AG09319 (cell line): ENCODE results near the gene PARK7.
"Not testable (repeated sequence)": the region's sequence is repeated elsewhere in the genome, so short reads cannot be mapped to it uniquely, and the experiment has no call there.

Experiments
- DNase-seq: peaks from one replicate; pipeline ENCODE4 v3.0.0-alpha.2; 2010; ENCODE audit warnings: low read depth; ENCODE audit errors: extremely low read depth
- TF ChIP-seq, protein P1 (sequence below): IDR thresholded peaks from 2 replicates; pipeline ENCODE4 v1.5.1; 2011; ENCODE audit warnings: low read depth, mild to moderate bottlenecking, inconsistent platforms, low read length, moderate library complexity

Gene PARK7

GRCh38 chr1:7962014-7962335 is 464 bp downstream of the PARK7 start:
- TF ChIP-seq, protein P1, sequence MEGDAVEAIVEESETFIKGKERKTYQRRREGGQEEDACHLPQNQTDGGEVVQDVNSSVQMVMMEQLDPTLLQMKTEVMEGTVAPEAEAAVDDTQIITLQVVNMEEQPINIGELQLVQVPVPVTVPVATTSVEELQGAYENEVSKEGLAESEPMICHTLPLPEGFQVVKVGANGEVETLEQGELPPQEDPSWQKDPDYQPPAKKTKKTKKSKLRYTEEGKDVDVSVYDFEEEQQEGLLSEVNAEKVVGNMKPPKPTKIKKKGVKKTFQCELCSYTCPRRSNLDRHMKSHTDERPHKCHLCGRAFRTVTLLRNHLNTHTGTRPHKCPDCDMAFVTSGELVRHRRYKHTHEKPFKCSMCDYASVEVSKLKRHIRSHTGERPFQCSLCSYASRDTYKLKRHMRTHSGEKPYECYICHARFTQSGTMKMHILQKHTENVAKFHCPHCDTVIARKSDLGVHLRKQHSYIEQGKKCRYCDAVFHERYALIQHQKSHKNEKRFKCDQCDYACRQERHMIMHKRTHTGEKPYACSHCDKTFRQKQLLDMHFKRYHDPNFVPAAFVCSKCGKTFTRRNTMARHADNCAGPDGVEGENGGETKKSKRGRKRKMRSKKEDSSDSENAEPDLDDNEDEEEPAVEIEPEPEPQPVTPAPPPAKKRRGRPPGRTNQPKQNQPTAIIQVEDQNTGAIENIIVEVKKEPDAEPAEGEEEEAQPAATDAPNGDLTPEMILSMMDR: no peak
- DNase-seq: no peak

DNA sequence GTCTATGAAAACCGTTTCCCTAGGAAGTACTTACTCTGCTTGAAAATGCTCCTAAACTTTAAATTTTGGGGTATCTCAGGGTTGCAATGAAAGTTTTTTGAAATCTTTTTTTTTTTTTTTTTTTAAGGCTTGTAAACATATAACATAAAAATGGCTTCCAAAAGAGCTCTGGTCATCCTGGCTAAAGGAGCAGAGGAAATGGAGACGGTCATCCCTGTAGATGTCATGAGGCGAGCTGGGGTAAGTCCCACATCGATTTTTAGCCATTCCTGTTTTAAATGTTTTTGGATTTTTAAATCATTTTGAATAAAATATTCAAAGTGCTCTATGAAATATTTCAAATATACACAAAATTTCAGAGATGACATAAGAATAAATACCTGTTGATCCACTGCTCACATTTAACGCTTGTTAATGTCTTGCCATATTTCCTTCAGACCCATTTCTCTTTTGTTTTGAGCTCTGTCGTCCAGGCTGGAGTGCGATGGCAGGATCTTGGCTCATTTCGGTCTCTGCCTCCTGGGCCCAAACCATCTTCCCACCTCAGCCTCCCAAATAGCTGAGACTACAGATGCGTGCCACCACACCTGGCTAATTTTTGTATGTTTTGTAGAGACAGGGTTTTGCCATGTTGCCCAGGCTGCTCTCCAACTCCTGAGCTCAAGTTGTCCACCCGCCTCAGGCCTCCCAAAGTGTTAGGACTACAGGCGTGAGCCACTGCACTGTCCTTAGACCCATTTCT is 1.3 kb downstream of the PARK7 start:
- DNase-seq: no peak
- TF ChIP-seq, protein P1: no peak

GRCh38 chr1:7963378-7963730 is 1.8 kb downstream of the PARK7 start:
- not testable (repeated sequence) for DNase-seq

- DNase-seq: not testable (repeated sequence)
Observed at GRCh38 chr1:7963841-7964240, 2.3 kb downstream of the PARK7 start.

GRCh38 chr1:7964476-7964875 is 3.0 kb downstream of the PARK7 start:
- TF ChIP-seq, protein P1: no peak
- DNase-seq: no peak

DNA sequence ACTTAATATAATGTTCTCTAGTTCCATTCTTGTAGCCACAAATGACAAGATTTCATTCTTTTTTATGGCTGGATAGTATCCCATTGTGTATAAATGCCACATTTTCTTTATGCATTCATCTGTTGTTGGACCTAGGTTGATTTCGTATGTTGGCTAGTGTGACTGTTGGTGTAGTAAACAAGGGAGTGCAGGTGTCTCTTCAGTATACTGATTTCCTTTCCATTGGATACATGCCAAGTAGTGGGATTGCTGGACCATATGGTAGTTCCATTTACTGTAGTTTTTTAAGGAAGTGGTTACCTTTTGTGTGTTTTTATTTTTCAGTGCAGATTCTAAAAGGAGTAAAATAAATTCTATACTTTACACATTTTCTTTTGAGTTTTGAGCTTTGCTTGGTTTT is 5.7 kb downstream of the PARK7 start:
- TF ChIP-seq, protein P1: no peak
- no peak for DNase-seq

- no peak for DNase-seq
- TF ChIP-seq, protein P1: no peak
Observed at GRCh38 chr1:7967651-7968050, 6.1 kb downstream of the PARK7 start.

GRCh38 chr1:7970246-7970645 is 8.7 kb downstream of the PARK7 start:
- no peak for DNase-seq
- TF ChIP-seq, protein P1: no peak
